ENCODE results near the gene BTN1A1. TPM values are rescaled to one million over a fixed set of nuclear protein-coding genes. Genes with fewer than 3 reads are reported as not detected.
"Not testable (repeated sequence)": the region's sequence is repeated elsewhere in the genome, so short reads cannot be mapped to it uniquely, and the experiment has no call there.

BTN1A1 gene
- total RNA-seq, 2 experiments from 2014 or later: 0.08 TPM; not detected in 1

GRCh38 chr6:26497610-26498009, 2.5 kb upstream of the BTN1A1 start:
- ChIA-PET CTCF (no interaction called here), POLR2A (no interaction called here)

- POLR2A ChIA-PET: no interaction called here
- CTCF ChIA-PET: no interaction called here
These were observed 1.4 kb downstream of the BTN1A1 start for GRCh38 chr6:26501482-26501986.

GRCh38 chr6:26502165-26502564, 2.1 kb downstream of the BTN1A1 start:
- POLR2A ChIA-PET: no interaction called here
- CTCF ChIA-PET: no interaction called here

GRCh38 chr6:26502626-26503025, 2.5 kb downstream of the BTN1A1 start:
- ChIA-PET POLR2A (no interaction called here), CTCF (no interaction called here)

- ChIA-PET POLR2A (no interaction called here), CTCF (no interaction called here)
These were observed 7.6 kb downstream of the BTN1A1 start for GRCh38 chr6:26507658-26508057.

GRCh38 chr6:26511033-26511432, 10.9 kb downstream of the BTN1A1 start:
- POLR2A ChIA-PET, CTCF ChIA-PET: not testable (repeated sequence)

- CTCF ChIA-PET: no interaction called here
- POLR2A ChIA-PET: no interaction called here
These were observed 14.9 kb downstream of the BTN1A1 start for GRCh38 chr6:26514984-26515383.

- CTCF ChIA-PET: no interaction called here
- POLR2A ChIA-PET: no interaction called here
These were observed 16.7 kb downstream of the BTN1A1 start for GRCh38 chr6:26516481-26517427.

GRCh38 chr6:26519359-26519758, 19.3 kb downstream of the BTN1A1 start:
- POLR2A ChIA-PET: interaction anchor here (1.3 kb wide), 1 partner anchor 19 kb away, joined by 3 read pairs; the partner anchor contains the start of gene HMGN4
- CTCF ChIA-PET: no interaction called here

- POLR2A ChIA-PET: interaction anchor here (1.0 kb wide), 1 partner anchor 17 kb away, joined by 4 read pairs; the partner anchor contains the start of gene HMGN4
- CTCF ChIA-PET: interaction anchor here (1.5 kb wide), 1 partner anchor 17 kb away, joined by 4 read pairs; no protein-coding TSS in a partner anchor
These were observed 20.2 kb downstream of the BTN1A1 start for GRCh38 chr6:26520237-26520849.

- CTCF ChIA-PET: interaction anchor here (1.5 kb wide), 1 partner anchor 16 kb away, joined by 4 read pairs; no protein-coding TSS in a partner anchor
- POLR2A ChIA-PET: interaction anchor here (1.0 kb wide), 1 partner anchor 17 kb away, joined by 4 read pairs; the partner anchor contains the start of gene HMGN4
These were observed 20.9 kb downstream of the BTN1A1 start for GRCh38 chr6:26520850-26521599.

GRCh38 chr6:26521600-26522391, 21.7 kb downstream of the BTN1A1 start:
- CTCF ChIA-PET: interaction anchor here (1.2 to 1.6 kb wide), 3 partner anchors 11 to 181 kb away, joined by 3 to 8 read pairs (median 4); no protein-coding TSS in a partner anchor
- POLR2A ChIA-PET: interaction anchor here (0.5 to 1.0 kb wide), 3 partner anchors 16 to 1384 kb away, joined by 3 to 4 read pairs (median 3); partner anchors contain the start of gene HMGN4

- CTCF ChIA-PET: interaction anchor here (1.0 to 1.6 kb wide), 3 partner anchors 10 to 181 kb away, joined by 3 to 8 read pairs (median 3); no protein-coding TSS in a partner anchor
- POLR2A ChIA-PET: interaction anchor here (0.6 kb wide), 1 partner anchor 274 kb away, joined by 3 read pairs; no protein-coding TSS in a partner anchor
These were observed 22.6 kb downstream of the BTN1A1 start for GRCh38 chr6:26522486-26523228.

- CTCF ChIA-PET, POLR2A ChIA-PET: not testable (repeated sequence)
These were observed 24.2 kb downstream of the BTN1A1 start for GRCh38 chr6:26524314-26524713.

GRCh38 chr6:26524722-26525370, 24.7 kb downstream of the BTN1A1 start:
- CTCF ChIA-PET: interaction anchor here (0.7 kb wide), 1 partner anchor 12 kb away, joined by 3 read pairs; no protein-coding TSS in a partner anchor
- POLR2A ChIA-PET: no interaction called here

GRCh38 chr6:26525838-26526237, 25.7 kb downstream of the BTN1A1 start:
- POLR2A ChIA-PET: no interaction called here
- CTCF ChIA-PET: no interaction called here

GRCh38 chr6:26526928-26527327, 26.8 kb downstream of the BTN1A1 start:
- CTCF ChIA-PET: no interaction called here
- POLR2A ChIA-PET: no interaction called here

- CTCF ChIA-PET: no interaction called here
- POLR2A ChIA-PET: no interaction called here
These were observed 30.1 kb downstream of the BTN1A1 start for GRCh38 chr6:26530203-26530602.
